Fibroblast of peridontal ligament (primary cell): Measurements from ENCODE around the gene FARSA.
"Not testable (repeated sequence)": the region's sequence is repeated elsewhere in the genome, so short reads cannot be mapped to it uniquely, and the experiment has no call there.

Source experiments
- DNase-seq: peaks from one replicate; pipeline ENCODE4 v3.0.0-alpha.2; 2010; ENCODE audit errors: extremely low read depth

The FARSA gene

DNA sequence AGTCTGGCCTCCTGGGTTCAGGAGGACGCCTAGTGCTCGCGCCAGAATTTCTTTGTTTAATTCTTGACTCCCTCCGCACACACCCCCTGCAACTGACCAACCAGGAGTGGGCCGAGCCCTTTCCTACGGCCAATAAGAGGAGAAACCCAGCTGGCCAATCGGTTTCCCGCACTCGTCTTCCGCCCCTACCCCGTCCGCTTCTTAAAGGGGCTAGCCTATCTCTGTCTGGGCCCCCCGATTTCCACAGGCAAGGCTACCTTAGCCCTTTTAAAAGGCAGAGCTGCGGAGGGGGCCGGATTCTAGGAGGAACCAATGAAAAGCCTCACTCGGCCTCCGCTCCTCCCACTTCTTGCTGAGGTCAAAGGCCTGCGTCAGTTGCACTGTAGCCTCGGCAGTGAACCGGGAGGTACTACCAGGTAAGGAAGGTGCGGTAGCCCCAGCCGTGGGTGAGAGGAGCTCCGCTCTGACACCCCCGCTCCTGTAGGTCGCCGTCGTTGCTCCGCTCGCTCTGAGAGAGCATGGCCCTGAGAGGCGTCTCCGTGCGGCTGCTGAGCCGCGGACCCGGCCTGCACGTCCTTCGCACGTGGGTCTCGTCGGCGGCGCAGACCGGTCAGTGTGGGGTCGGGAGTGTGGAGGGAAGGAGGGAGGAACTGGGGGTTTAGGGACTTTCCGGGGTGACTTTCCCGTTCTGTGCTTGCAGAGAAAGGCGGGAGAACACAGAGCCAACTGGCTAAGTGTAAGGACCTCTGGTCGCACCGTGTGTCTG is 42.5 kb downstream of the FARSA start, which contains the start of gene GCDH:
Gene GCDH, plus strand, starts transcription at position 374 of the 766 bp plus-strand sequence. Its CDS starts 145 bp downstream, at position 519.
- peak; percentile 98 for DNase-seq

DNA sequence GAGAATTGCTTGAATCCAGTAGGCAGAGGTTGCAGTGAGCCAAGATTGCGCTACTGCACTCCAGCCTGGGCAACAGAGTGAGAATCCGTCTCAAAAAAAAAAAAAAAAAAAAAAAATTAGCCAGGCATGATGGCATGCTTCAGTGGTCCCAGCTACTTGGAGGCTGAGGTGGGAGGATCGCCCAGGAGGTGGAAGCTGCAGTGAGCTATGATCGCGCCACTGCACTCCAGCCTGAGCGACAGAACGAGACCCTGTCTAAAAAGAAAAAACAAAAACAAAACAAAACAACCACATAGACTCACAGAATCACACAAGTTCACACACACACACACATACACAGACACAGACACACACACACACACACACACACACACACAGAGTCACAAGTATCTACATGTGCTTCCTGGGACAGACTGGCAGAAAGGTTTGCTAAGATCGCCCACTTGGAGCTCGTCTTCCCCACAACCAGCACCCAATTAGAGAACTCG is 43.2 kb downstream of the FARSA start:
- not testable (repeated sequence) for DNase-seq

DNA sequence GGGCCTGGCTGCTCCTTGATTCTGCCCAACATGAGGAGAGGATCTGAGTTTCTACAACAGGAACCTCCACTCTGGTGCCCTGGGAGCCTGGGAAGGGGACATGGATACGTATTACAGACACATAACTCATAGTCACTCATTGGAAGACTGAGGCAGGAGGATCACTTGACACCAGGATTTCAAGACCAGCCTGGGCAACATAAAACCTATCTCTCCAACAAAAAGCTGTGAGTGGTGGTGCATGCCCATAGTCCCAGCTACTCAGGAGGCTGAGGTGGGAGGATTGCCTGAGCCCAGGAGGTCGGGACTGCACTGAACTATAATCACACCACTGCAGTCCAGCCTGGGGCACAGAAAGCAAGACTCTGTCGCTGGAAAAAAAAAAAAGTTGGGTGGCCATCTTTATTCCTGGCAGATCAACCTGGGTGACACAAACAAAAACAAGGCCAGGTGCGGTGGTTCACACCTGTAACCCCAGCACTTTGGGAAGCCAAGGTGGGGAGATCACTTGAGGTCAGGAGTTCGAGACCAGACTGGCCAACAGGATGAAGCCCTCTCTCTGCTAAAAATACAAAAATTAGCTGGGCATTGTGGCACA is 45.4 kb downstream of the FARSA start:
- no peak for DNase-seq

GRCh38 chr19:12886969-12887747 is 46.4 kb downstream of the FARSA start, which contains the start of gene KLF1:
Gene KLF1 (minus strand): TSS chr19:12887201. CDS start chr19:12887140, 61 bp downstream.
- no peak for DNase-seq

DNA sequence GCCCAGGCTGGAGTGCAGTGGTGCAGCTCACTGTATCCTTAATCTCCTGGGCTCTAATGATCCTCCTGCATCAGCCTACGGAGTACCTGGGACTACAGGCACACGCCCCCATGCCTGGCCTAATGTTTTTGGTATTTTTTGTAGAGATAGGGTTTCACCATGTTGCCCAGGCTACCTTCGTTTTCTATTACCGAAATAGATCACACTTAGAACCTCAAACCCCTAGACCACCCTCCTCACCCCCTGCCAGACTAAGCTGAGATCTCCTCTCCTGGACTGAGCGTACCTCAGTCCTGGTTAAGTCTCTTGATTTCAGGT is 46.9 kb downstream of the FARSA start:
- no peak for DNase-seq

DNA sequence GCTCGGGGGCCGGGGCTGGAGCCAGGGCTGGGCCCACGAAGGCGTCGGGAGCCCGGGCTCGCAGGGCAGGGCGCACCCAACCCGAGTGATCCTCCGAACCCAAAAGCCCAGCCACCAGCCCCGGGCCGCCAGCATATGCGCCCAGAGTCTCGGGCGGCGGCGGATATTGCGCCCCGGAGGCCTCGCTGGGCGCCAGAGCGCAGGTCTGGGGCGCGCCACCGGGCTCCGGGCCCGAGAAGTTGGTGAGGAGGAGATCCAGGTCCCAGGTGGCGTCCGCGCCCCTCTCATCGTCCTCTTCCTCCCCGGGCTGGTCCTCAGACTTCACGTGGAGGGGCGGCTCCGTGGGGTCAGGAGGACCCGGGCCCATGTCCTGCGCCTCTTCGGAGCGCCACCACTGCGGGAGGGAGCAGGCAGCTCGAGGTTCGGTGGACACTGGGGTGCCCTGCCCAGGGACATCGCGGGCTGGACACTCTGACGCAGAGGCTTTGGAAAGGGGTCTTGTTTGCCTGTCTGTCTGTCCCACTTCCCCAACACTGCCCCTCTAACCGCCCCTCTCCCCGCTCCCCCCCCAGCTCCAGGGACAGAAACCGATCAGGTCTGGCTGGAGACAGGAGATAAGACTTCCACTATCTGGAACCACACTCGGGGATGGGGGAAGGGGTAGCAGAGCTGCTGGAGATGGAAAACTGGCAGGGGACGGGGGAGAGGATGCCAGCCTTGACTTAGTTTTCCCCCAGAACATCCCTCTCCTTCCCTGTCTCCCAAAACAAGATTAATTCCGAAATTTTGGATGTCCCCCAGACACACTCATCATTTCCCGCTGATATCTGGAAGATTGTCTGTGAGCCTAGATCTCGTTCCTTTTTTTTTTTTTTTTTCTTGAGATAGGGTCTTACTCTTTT is 47.5 kb downstream of the FARSA start:
- no peak for DNase-seq

DNA sequence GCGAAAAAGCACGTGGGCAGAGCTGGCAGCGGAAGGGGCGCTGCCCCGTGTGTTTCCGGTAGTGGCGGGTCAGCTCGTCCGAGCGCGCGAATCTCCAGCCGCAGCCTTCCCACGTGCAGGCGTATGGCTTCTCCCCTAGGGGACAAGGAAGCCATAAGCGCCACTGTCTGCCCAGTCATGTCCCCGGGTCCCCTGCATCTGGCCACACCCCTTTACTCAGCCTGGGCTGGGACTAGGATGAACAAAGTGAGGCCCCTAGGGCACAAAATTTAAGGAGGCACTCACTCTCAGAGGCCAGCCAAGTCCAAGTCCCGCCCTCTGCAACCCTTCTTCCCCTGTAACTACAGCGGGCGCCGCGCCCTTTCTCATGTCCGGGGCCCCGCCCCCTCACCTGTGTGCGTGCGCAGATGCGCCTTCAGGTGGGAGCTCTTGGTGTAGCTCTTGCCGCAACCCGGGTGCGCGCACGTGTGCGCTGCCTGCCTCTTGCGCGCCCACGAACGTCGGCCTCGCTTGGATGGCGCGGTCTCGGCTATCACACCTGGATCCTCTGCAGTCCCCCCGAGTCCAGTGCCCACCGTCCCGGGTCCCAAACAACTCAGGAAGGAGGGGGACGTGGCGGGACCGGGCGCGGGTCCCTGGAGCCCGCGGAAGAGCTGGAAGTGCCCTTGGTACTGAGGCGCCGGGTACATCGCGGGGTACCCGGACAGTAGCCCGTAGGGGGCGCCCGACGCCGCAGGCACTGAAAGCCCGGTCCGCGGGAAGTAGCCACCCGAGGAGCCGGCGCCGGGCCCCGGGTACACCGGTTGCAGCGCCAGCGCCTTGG is 48.4 kb downstream of the FARSA start:
- DNase-seq = peak; percentile 25

- no peak for DNase-seq
Observed at GRCh38 chr19:12884627-12884925, 48.9 kb downstream of the FARSA start.

DNA sequence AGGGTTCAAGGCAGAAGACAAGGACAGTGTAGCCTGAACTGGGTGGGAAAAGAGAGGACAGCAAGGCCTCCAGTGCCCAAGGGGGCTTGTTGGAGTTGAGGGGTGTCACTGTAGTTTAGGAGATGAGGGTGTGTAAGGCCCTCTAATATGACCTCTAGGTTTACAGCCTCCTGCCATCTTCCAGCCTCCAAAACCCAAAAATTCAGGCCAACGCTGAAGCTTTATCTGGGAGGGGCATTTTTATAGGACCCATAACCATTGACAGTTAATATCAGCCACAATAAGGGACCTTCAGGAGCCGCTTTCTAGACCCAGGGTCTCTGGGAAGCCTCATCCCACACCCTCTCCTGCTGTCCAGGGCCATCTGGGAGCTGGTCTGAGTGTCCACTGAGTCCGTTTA is 49.3 kb downstream of the FARSA start:
- no peak for DNase-seq

DNA sequence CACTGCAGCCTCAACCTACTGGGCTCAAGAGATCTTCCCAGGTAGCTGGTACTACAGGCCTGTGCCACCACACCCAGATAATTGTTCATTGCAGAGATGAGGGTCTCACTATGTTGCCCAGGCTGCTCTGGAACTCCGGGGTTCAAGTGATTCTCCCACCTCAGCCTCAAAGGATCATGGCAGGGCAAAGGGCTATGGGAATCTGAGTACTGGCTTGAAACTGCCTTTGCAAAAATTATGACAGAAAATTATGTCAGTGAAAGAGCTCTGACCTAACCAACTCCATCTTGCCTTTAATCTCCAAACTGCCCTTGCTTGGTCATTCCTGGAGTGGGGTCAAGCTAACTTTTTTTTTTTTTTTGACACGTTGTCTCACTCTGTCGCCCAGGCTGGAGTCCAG is 50.9 kb downstream of the FARSA start:
- DNase-seq = no peak

- DNase-seq = peak; percentile 89
Observed at GRCh38 chr19:12881172-12881808, 52.2 kb downstream of the FARSA start, which contains the start of gene DNASE2. Gene DNASE2 (minus strand): TSS chr19:12881449. CDS start chr19:12881375, 74 bp downstream.

GRCh38 chr19:12880551-12881171 is 52.9 kb downstream of the FARSA start:
- no peak for DNase-seq

- no peak for DNase-seq
Observed at GRCh38 chr19:12875086-12875485, 58.4 kb downstream of the FARSA start.

GRCh38 chr19:12873891-12874745 is 59.4 kb downstream of the FARSA start:
- no peak for DNase-seq

GRCh38 chr19:12872941-12873890 is 60.3 kb downstream of the FARSA start:
- no peak for DNase-seq
